Thyroid gland (tissue), 4 donors: ENCODE data around the gene MAP3K1.

ENCODE experiments used
- POLR2A ChIP-seq, 2 donors: fragments of 450-650 bp; IDR thresholded peaks; one replicate each; pipeline ENCODE4 v1.6.1; 2017; ENCODE audit warnings: antibody characterized with exemption in 2 of 2, mild to moderate bottlenecking in 2 of 2, moderate library complexity in 1 of 2
- TF ChIP-seq, protein P1 (sequence below), 6 experiments: fragments of 200-600 bp in 3 of 6; fragments of 450-650 bp in 3 of 6; sonication (generic) in 3 of 6; IDR thresholded peaks; one replicate each; pipeline ENCODE4 v1.5.1; 2016 to 2019; ENCODE audit warnings: antibody characterized with exemption in 6 of 6, mild to moderate bottlenecking in 2 of 6, inconsistent platforms in 1 of 6, moderate library complexity in 1 of 6

DNA sequence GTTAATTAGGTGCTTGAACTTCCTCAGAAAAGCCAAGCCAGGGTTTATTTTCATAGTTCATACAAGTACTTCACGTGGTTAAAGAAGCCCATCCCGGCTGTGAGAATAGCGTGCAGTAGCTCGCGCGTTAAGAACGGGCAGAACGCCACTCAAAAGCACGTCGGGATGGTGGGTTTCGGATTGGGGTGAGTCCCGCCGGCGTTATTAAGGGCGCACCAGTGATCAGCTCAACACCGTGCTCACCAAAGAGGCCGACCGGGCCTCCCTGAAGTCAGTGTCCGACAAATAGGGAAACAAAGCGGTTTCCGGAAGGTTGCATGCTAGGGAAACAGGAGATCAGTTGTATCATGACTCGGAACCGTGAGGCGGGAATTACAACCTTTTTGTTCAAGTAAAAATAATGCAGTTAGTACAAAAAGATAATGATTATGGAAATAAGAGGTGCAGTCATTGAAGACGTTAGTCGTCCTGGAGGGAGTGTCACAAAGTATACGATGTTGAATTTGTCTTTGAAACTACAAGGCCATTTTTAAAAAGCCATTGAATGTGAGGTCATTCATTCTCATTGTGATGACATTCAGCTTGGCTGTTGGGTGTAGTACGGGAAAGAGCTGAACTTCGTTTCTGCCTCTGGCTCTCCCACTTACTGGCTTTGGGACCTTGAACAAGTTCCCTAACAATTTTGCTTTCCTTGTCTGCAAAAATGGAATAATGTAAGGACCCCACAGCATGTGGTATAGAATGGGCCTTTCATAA is 95.0 kb downstream of the MAP3K1 start:
- TF ChIP-seq, protein P1, sequence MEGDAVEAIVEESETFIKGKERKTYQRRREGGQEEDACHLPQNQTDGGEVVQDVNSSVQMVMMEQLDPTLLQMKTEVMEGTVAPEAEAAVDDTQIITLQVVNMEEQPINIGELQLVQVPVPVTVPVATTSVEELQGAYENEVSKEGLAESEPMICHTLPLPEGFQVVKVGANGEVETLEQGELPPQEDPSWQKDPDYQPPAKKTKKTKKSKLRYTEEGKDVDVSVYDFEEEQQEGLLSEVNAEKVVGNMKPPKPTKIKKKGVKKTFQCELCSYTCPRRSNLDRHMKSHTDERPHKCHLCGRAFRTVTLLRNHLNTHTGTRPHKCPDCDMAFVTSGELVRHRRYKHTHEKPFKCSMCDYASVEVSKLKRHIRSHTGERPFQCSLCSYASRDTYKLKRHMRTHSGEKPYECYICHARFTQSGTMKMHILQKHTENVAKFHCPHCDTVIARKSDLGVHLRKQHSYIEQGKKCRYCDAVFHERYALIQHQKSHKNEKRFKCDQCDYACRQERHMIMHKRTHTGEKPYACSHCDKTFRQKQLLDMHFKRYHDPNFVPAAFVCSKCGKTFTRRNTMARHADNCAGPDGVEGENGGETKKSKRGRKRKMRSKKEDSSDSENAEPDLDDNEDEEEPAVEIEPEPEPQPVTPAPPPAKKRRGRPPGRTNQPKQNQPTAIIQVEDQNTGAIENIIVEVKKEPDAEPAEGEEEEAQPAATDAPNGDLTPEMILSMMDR (IDR thresholded peaks at IDR 0.05) = no peak
- TF ChIP-seq POLR2A (IDR thresholded peaks at IDR 0.05) = no peak
